ENCODE measurements around the gene RPL36AL.
"Not testable (repeated sequence)": the region's sequence is repeated elsewhere in the genome, so short reads cannot be mapped to it uniquely, and the experiment has no call there.

Gene RPL36AL

GRCh38 chr14:49620182-49621113 lies at the start of gene RPL36AL, which contains the start of gene MGAT2:
Gene RPL36AL, minus strand, starts transcription at chr14:49620626. Its CDS starts 1,522 bp downstream, at chr14:49619104.
Gene MGAT2, plus strand, starts transcription at chr14:49620799. Its CDS starts 470 bp downstream, at chr14:49621269.
- DNase-seq (ENCODE audit: low read depth) = peak; percentile 89

GRCh38 chr14:49659526-49660455 lies 39.4 kb upstream of the RPL36AL start:
- no peak for DNase-seq (ENCODE audit: low read depth)

GRCh38 chr14:49657500-49657899 lies 37.1 kb upstream of the RPL36AL start:
- DNase-seq (ENCODE audit: low read depth) = not testable (repeated sequence)

GRCh38 chr14:49654511-49654910 lies 34.1 kb upstream of the RPL36AL start:
- DNase-seq (ENCODE audit: low read depth) = no peak

GRCh38 chr14:49653508-49653907 lies 33.1 kb upstream of the RPL36AL start:
- no peak for DNase-seq (ENCODE audit: low read depth)

- no peak for DNase-seq (ENCODE audit: low read depth)
Measured at GRCh38 chr14:49642163-49642562, 21.7 kb upstream of the RPL36AL start.

- DNase-seq (ENCODE audit: low read depth) = no peak
Measured at GRCh38 chr14:49641697-49642129, 21.3 kb upstream of the RPL36AL start.

GRCh38 chr14:49640540-49641417 lies 20.4 kb upstream of the RPL36AL start:
- no peak for DNase-seq (ENCODE audit: low read depth)

- DNase-seq (ENCODE audit: low read depth) = no peak
Measured at GRCh38 chr14:49637534-49638078, 17.2 kb upstream of the RPL36AL start.

GRCh38 chr14:49636866-49637265 lies 16.4 kb upstream of the RPL36AL start:
- DNase-seq (ENCODE audit: low read depth) = no peak

GRCh38 chr14:49634547-49635334 lies 14.3 kb upstream of the RPL36AL start, which contains the start of gene DNAAF2:
Gene DNAAF2, minus strand, starts transcription at chr14:49635244. Its CDS starts 95 bp downstream, at chr14:49635149.
- peak; percentile 45 for DNase-seq (ENCODE audit: low read depth)

- peak; percentile 93 for DNase-seq (ENCODE audit: low read depth)
Measured at GRCh38 chr14:49633640-49634546, 13.5 kb upstream of the RPL36AL start.

- DNase-seq (ENCODE audit: low read depth) = no peak
Measured at GRCh38 chr14:49623941-49624839, 3.8 kb upstream of the RPL36AL start.

GRCh38 chr14:49623387-49623786 lies 3.0 kb upstream of the RPL36AL start:
- DNase-seq (ENCODE audit: low read depth) = no peak

- no peak for DNase-seq (ENCODE audit: low read depth)
Measured at GRCh38 chr14:49622022-49622607, 1.7 kb upstream of the RPL36AL start.

GRCh38 chr14:49621114-49621881 lies 872 bp upstream of the RPL36AL start:
- DNase-seq (ENCODE audit: low read depth) = peak; percentile 33

- no peak for DNase-seq (ENCODE audit: low read depth)
Measured at GRCh38 chr14:49619730-49620129, 696 bp downstream of the RPL36AL start.
